Activated T-cell treated with anti-CD3 and anti-CD28 coated beads for 4 hours (primary cell): Measurements from ENCODE around the gene URI1.

Experiments used
- DNase-seq: peaks from one replicate; pipeline ENCODE4 v3.0.0-alpha.2; 2020

Gene URI1

GRCh38 chr19:30060531-30061222, 118.6 kb downstream of the URI1 start:
- DNase-seq = no peak

- no peak for DNase-seq
Observed at GRCh38 chr19:30061223-30062064, 119.4 kb downstream of the URI1 start.

- no peak for DNase-seq
Observed at GRCh38 chr19:30062065-30062906, 120.2 kb downstream of the URI1 start.

- DNase-seq = no peak
Observed at GRCh38 chr19:30062907-30063649, 121.0 kb downstream of the URI1 start.

GRCh38 chr19:30063650-30064347, 121.8 kb downstream of the URI1 start:
- DNase-seq = no peak

GRCh38 chr19:30064348-30064699, 122.3 kb downstream of the URI1 start:
- DNase-seq = no peak

GRCh38 chr19:30064771-30065494, 122.9 kb downstream of the URI1 start:
- DNase-seq = no peak

GRCh38 chr19:30065680-30066606, 123.9 kb downstream of the URI1 start:
- DNase-seq = no peak
